ENCODE measurements around the gene ANKS1B.

The ANKS1B gene

GRCh38 chr12:99954724-99955123 is 30.0 kb downstream of the ANKS1B start:
- Histone ChIP-seq H3K4me1 (ENCODE audit: control insufficient read depth, insufficient read depth, low read length) (peaks cover 4% of the 10 kb centered on the region), H3K36me3 (ENCODE audit: control insufficient read depth, insufficient read depth, low read length) (no peaks in the 10 kb centered on the region), H3K9ac (ENCODE audit: low read length) (no peak overlapping the region), H3K4me3 (ENCODE audit: low read length) (no peak overlapping the region), H3K27ac (ENCODE audit: low read depth, low read length) (no peak overlapping the region), H3K27me3 (ENCODE audit: control insufficient read depth, insufficient read depth, low read length) (no peaks in the 10 kb centered on the region)

DNA sequence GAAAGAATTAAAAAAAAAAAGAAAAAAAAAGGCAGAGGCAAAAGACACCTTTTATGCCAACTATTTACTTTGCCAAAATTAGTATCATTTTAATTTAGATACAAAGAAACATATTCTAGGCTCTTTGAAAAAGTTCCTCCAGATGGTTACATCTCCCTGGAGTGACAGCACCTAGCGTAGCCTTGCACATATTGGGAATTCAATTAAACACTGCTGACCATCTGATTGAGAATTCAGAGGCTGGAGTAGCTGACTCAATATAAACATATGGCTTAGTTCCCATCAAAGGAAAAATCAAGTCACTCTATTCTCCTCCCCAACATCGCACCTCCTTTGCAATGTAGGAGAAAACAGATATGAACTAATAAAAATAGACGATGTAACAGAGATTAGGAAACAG is 36.4 kb downstream of the ANKS1B start:
- no peak overlapping the region for H3K9ac ChIP-seq (ENCODE audit: low read length)
- no peaks in the 10 kb centered on the region for H3K36me3 ChIP-seq (ENCODE audit: control insufficient read depth, insufficient read depth, low read length)
- no peaks in the 10 kb centered on the region for H3K27me3 ChIP-seq (ENCODE audit: control insufficient read depth, insufficient read depth, low read length)
- no peak overlapping the region for H3K27ac ChIP-seq (ENCODE audit: low read depth, low read length)
- H3K4me3 ChIP-seq (ENCODE audit: low read length): no peak overlapping the region
- H3K4me1 ChIP-seq (ENCODE audit: control insufficient read depth, insufficient read depth, low read length): no peaks in the 10 kb centered on the region

DNA sequence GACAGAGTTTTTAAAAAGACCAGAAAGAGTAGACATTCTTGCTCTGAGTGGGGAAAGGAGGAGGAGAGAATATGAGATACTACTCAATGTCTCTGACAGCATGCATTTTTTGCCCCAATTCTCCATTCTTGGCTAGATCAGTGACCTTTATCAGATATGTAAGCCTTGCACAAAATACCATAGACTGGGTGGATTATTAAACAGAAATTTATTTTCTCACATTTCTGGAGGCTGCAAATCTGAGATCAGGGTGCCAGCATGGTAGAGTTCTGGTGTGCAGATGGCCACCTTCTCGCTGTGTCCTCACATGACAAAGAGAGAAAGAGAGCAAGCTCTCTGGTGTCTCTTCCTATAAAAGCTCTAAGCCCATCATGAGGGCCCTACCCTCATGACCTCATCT is 38.6 kb downstream of the ANKS1B start:
- Histone ChIP-seq H3K27me3 (ENCODE audit: control insufficient read depth, insufficient read depth, low read length) (no peaks in the 10 kb centered on the region), H3K4me3 (ENCODE audit: low read length) (no peak overlapping the region), H3K27ac (ENCODE audit: low read depth, low read length) (no peak overlapping the region), H3K4me1 (ENCODE audit: control insufficient read depth, insufficient read depth, low read length) (no peaks in the 10 kb centered on the region), H3K36me3 (ENCODE audit: control insufficient read depth, insufficient read depth, low read length) (no peaks in the 10 kb centered on the region), H3K9ac (ENCODE audit: low read length) (no peak overlapping the region)

- no peak overlapping the region for H3K27ac ChIP-seq (ENCODE audit: low read depth, low read length)
- H3K9ac ChIP-seq (ENCODE audit: low read length): no peak overlapping the region
- H3K4me3 ChIP-seq (ENCODE audit: low read length): no peak overlapping the region
- no peaks in the 10 kb centered on the region for H3K27me3 ChIP-seq (ENCODE audit: control insufficient read depth, insufficient read depth, low read length)
- no peaks in the 10 kb centered on the region for H3K36me3 ChIP-seq (ENCODE audit: control insufficient read depth, insufficient read depth, low read length)
- H3K4me1 ChIP-seq (ENCODE audit: control insufficient read depth, insufficient read depth, low read length): no peaks in the 10 kb centered on the region
These were observed 49.1 kb downstream of the ANKS1B start for GRCh38 chr12:99935608-99936007.

DNA sequence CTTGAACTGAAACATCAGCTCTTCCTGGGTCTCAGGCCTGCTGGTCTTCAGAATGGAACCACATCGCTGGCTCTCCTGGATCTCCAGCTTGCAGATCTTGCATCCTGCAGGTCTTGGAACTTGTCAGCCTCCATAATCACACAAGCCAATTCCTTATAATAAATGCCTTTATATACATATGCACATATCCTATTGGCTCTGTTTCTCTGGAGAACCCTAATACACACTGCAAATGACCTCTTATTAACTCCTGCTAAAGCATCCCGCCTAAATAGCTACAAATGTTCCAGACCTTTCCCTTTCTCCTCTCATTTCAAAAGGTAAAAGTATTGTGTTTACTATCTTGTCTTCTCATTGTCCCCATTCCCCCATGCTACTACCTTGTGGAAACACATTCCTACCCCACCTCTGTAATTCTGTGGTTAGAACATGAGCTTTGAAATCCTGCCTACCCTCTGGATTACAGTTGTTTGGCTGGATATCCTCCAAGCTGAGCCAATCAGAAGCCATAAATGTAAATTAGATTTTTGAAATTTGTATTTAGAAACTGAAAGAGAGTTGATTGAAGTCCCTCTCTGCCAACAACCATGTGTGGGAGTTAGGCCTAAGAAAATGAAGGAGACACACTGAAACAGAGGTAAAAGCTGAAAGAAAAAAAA is 58.1 kb downstream of the ANKS1B start:
- Histone ChIP-seq H3K4me1 (ENCODE audit: control insufficient read depth, insufficient read depth, low read length) (no peaks in the 10 kb centered on the region), H3K4me3 (ENCODE audit: low read length) (no peak overlapping the region), H3K36me3 (ENCODE audit: control insufficient read depth, insufficient read depth, low read length) (no peaks in the 10 kb centered on the region), H3K9ac (ENCODE audit: low read length) (no peak overlapping the region), H3K27me3 (ENCODE audit: control insufficient read depth, insufficient read depth, low read length) (no peaks in the 10 kb centered on the region), H3K27ac (ENCODE audit: low read depth, low read length) (no peak overlapping the region)

DNA sequence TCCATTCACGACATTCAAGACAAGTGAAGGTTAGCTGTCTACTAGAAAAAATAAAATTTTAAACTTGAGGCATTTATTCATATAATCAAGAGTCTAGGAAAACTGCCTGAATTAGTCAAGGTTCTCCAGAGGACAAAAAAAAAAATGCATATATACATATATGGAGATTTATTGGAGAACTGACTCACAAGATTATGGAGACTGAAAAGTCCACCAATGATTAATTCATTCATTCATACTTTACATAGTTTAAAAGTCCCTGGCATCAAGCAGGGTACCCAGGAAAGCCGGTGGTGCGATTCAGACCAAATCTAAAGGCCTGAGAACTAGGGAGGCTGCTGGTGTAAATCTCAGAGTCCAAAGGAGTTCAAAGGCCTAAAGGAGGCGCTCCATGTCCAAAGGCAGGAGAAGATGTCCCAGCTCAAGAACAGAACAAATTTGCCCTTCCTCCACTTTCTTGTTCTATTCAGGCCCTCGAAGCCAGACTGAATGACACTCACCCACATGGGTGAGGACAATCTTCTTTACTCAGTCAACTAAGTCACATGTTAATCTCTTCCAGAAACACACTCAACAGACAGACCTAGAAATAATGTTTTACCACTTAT is 64.3 kb downstream of the ANKS1B start:
- H3K4me1 ChIP-seq (ENCODE audit: control insufficient read depth, insufficient read depth, low read length): no peaks in the 10 kb centered on the region
- H3K4me3 ChIP-seq (ENCODE audit: low read length): no peak overlapping the region
- H3K36me3 ChIP-seq (ENCODE audit: control insufficient read depth, insufficient read depth, low read length): no peaks in the 10 kb centered on the region
- H3K27ac ChIP-seq (ENCODE audit: low read depth, low read length): no peak overlapping the region
- H3K9ac ChIP-seq (ENCODE audit: low read length): no peak overlapping the region
- no peaks in the 10 kb centered on the region for H3K27me3 ChIP-seq (ENCODE audit: control insufficient read depth, insufficient read depth, low read length)

- Histone ChIP-seq H3K36me3 (ENCODE audit: control insufficient read depth, insufficient read depth, low read length) (no peaks in the 10 kb centered on the region), H3K27me3 (ENCODE audit: control insufficient read depth, insufficient read depth, low read length) (no peaks in the 10 kb centered on the region), H3K9ac (ENCODE audit: low read length) (no peak overlapping the region), H3K27ac (ENCODE audit: low read depth, low read length) (no peak overlapping the region), H3K4me3 (ENCODE audit: low read length) (no peak overlapping the region), H3K4me1 (ENCODE audit: control insufficient read depth, insufficient read depth, low read length) (no peaks in the 10 kb centered on the region)
These were observed 66.9 kb downstream of the ANKS1B start for GRCh38 chr12:99917711-99918402.

DNA sequence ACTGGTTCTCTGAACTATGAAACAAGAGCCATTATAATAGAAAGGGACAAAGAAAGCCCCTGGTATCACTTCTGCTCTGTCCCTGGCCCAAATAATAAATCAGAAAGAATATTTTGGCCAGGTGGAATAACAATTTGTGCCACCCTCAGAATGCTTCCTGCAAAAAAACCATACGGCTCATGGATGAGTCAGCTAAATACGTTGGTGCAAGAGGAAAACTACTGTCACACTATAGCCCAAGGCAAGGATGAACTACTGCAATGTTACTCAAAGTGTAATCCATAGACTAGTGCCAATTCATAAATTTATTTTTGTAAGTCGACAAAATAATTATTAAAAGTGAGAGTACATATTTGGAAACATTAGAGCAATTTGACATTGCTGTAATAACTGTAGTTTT is 68.2 kb downstream of the ANKS1B start:
- Histone ChIP-seq H3K27ac (ENCODE audit: low read depth, low read length) (no peak overlapping the region), H3K4me1 (ENCODE audit: control insufficient read depth, insufficient read depth, low read length) (peaks cover 4% of the 10 kb centered on the region), H3K4me3 (ENCODE audit: low read length) (no peak overlapping the region), H3K9ac (ENCODE audit: low read length) (no peak overlapping the region), H3K27me3 (ENCODE audit: control insufficient read depth, insufficient read depth, low read length) (no peaks in the 10 kb centered on the region), H3K36me3 (ENCODE audit: control insufficient read depth, insufficient read depth, low read length) (no peaks in the 10 kb centered on the region)

GRCh38 chr12:99915251-99916082 is 69.3 kb downstream of the ANKS1B start:
- H3K4me1 ChIP-seq (ENCODE audit: control insufficient read depth, insufficient read depth, low read length): peaks cover 8% of the 10 kb centered on the region
- H3K4me3 ChIP-seq (ENCODE audit: low read length): no peak overlapping the region
- no peaks in the 10 kb centered on the region for H3K27me3 ChIP-seq (ENCODE audit: control insufficient read depth, insufficient read depth, low read length)
- no peak overlapping the region for H3K9ac ChIP-seq (ENCODE audit: low read length)
- H3K36me3 ChIP-seq (ENCODE audit: control insufficient read depth, insufficient read depth, low read length): no peaks in the 10 kb centered on the region
- no peak overlapping the region for H3K27ac ChIP-seq (ENCODE audit: low read depth, low read length)

DNA sequence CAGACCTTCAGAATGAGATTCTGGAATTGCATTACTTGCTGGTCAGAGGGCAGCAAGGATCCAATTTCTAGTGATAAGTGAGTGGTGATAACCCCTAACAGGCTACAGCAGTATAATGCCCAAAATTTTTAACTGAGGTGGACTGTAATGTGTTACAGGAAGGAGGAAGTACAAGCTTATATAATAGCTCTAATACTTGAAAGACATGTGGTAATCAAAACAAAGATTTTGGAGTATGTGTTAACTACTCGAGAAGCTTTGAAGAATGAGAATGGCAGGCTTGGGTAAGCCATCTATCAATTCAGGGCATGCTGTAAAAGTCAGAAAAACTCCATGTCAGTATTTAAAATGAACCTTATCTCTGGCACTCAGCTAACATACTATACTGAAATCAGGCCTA is 70.5 kb downstream of the ANKS1B start:
- no peak overlapping the region for H3K27ac ChIP-seq (ENCODE audit: low read depth, low read length)
- H3K9ac ChIP-seq (ENCODE audit: low read length): no peak overlapping the region
- no peaks in the 10 kb centered on the region for H3K36me3 ChIP-seq (ENCODE audit: control insufficient read depth, insufficient read depth, low read length)
- H3K4me3 ChIP-seq (ENCODE audit: low read length): no peak overlapping the region
- H3K4me1 ChIP-seq (ENCODE audit: control insufficient read depth, insufficient read depth, low read length): peaks cover 8% of the 10 kb centered on the region
- H3K27me3 ChIP-seq (ENCODE audit: control insufficient read depth, insufficient read depth, low read length): no peaks in the 10 kb centered on the region

- peak overlapping the region; percentile 41 for H3K27ac ChIP-seq (ENCODE audit: low read depth, low read length)
- H3K36me3 ChIP-seq (ENCODE audit: control insufficient read depth, insufficient read depth, low read length): no peaks in the 10 kb centered on the region
- H3K9ac ChIP-seq (ENCODE audit: low read length): no peak overlapping the region
- no peaks in the 10 kb centered on the region for H3K27me3 ChIP-seq (ENCODE audit: control insufficient read depth, insufficient read depth, low read length)
- H3K4me1 ChIP-seq (ENCODE audit: control insufficient read depth, insufficient read depth, low read length): peaks cover 8% of the 10 kb centered on the region
- H3K4me3 ChIP-seq (ENCODE audit: low read length): no peak overlapping the region
These were observed 72.8 kb downstream of the ANKS1B start for GRCh38 chr12:99911967-99912366.

- Histone ChIP-seq H3K27ac (ENCODE audit: low read depth, low read length) (peak overlapping the region; percentile 82), H3K4me3 (ENCODE audit: low read length) (no peak overlapping the region)
These were observed 73.7 kb downstream of the ANKS1B start for GRCh38 chr12:99911081-99911480.

More at GRCh38 chr12:99911081-99911480, 73.7 kb downstream of the ANKS1B start:
- Histone ChIP-seq H3K27me3 (ENCODE audit: control insufficient read depth, insufficient read depth, low read length) (no peaks in the 10 kb centered on the region), H3K4me1 (ENCODE audit: control insufficient read depth, insufficient read depth, low read length) (peaks cover 8% of the 10 kb centered on the region), H3K9ac (ENCODE audit: low read length) (no peak overlapping the region), H3K36me3 (ENCODE audit: control insufficient read depth, insufficient read depth, low read length) (no peaks in the 10 kb centered on the region)

All from rectal smooth muscle tissue (tissue), 1 donor.